ENCODE results near the gene KCNN3. TPM values are rescaled to one million over a fixed set of nuclear protein-coding genes. Genes with fewer than 3 reads are reported as not detected.

Gene KCNN3
- total RNA-seq, 5 donors from 2014 or later (not counting 1 experiment from before 2014, with no cell fraction given), result 0.03 to 0.23 (median 0.18) TPM

DNA sequence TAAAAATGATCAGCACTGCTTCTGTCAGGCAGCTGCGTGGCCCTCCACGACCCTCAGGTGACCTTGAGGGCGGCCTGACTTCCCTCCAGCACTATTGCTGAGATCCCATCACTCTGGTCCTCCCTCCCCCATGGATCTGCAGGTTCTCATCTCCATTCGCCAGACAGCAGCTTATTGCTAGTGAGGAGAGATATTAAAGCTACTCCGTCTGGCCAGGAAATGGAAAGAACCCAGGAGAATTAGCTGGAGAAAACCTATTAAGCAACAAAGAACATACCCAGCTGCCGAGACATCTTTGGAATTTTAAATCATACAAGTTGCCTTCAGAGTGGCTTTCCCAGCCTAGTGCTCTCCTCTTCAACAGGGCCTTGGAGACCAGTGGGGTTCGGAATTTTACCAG is 25.7 kb upstream of the KCNN3 start:
- ATAC-seq (replicated peaks in 1 of 4) (no peak), DNase-seq (no peak)
- no peak overlapping the region for H3K4me3 Mint-ChIP-seq
- no peak overlapping the region for H3K27ac Mint-ChIP-seq
- Histone ChIP-seq H3K36me3 (ENCODE audit: control insufficient read depth in 2 of 2, extremely low read depth in 1 of 2, insufficient read depth in 1 of 2, low read length in 1 of 2) (no peaks in the 10 kb centered on the region), H3K9me3 (no peaks in the 10 kb centered on the region), H3K27ac (ENCODE audit: low read length) (no peak overlapping the region), H3K4me1 (ENCODE audit: control insufficient read depth in 1 of 2, extremely low read depth in 1 of 2, insufficient read depth in 2 of 2, low read length in 2 of 2) (no peaks in the 10 kb centered on the region), H3K4me3 (ENCODE audit: control insufficient read depth in 1 of 2, extremely low read depth in 1 of 2, low read length in 1 of 2) (no peak overlapping the region), H3K27me3 (replicated peaks in 1 of 2; ENCODE audit: control insufficient read depth in 2 of 2, extremely low read depth in 1 of 2, insufficient read depth in 2 of 2, low read length in 1 of 2) (peaks cover 0 to 13% of the 10 kb centered on the region in 2 experiments)
- POLR2A ChIA-PET, result no interaction called here
- no peaks in the 10 kb centered on the region for H3K36me3 Mint-ChIP-seq
- H3K27me3 Mint-ChIP-seq, result no peaks in the 10 kb centered on the region
- WGBS (ENCODE audit: insufficient coverage), result 86% methylated on average over 2 of the region's 7 CpGs
- no peaks in the 10 kb centered on the region for H3K9me3 Mint-ChIP-seq
- H3K4me1 Mint-ChIP-seq, result peaks cover 0 to 7% (median 0%) of the 10 kb centered on the region in 3 donors
- CTCF ChIA-PET, result interaction anchor here in 1 of 2 donors (0.6 kb wide), 1 partner anchor 194 kb away, joined by 4 read pairs; no protein-coding TSS in a partner anchor

DNA sequence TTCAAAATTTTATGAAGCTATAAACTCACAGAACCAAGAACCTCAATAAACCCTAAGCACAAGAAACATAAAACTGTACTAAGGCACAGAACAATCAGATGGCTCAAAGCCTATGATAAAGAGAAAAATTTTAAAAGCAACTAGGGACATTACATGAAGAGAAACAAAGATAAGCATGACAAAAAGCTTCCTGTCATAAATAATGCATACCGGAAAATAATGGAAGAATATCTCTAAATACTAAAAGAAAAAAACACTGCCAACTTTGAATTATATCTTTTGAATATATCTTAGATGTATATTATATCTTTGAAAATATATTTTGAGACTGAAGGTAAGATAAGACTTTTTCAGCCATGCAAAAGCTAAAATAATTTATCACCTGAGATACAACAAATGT is 21.4 kb upstream of the KCNN3 start:
- Mint-ChIP-seq H3K4me3 (no peak overlapping the region), H3K27me3 (no peaks in the 10 kb centered on the region), H3K27ac (no peak overlapping the region), H3K4me1 (peaks cover 0 to 7% (median 0%) of the 10 kb centered on the region in 3 donors), H3K9me3 (no peaks in the 10 kb centered on the region), H3K36me3 (no peaks in the 10 kb centered on the region)
- H3K4me1 ChIP-seq (ENCODE audit: control insufficient read depth in 1 of 2, extremely low read depth in 1 of 2, insufficient read depth in 2 of 2, low read length in 2 of 2), result no peaks in the 10 kb centered on the region
- no peak for ATAC-seq (replicated peaks in 1 of 4)
- ChIA-PET CTCF (interaction anchor here (1.2 to 1.4 kb wide), 2 partner anchors 9 to 13 kb away, joined by 3 to 7 read pairs; no protein-coding TSS in a partner anchor), POLR2A (no interaction called here)
- H3K4me3 ChIP-seq (ENCODE audit: control insufficient read depth in 1 of 2, extremely low read depth in 1 of 2, low read length in 1 of 2), result no peak overlapping the region
- H3K27ac ChIP-seq (ENCODE audit: low read length), result no peak overlapping the region
- H3K36me3 ChIP-seq (ENCODE audit: control insufficient read depth in 2 of 2, extremely low read depth in 1 of 2, insufficient read depth in 1 of 2, low read length in 1 of 2), result no peaks in the 10 kb centered on the region
- H3K27me3 ChIP-seq (replicated peaks in 1 of 2; ENCODE audit: control insufficient read depth in 2 of 2, extremely low read depth in 1 of 2, insufficient read depth in 2 of 2, low read length in 1 of 2), result peaks cover 0 to 7% of the 10 kb centered on the region in 2 experiments
- no CpG with 5 or more reads among the region's 1 CpG for WGBS (ENCODE audit: insufficient coverage)
- no peak for DNase-seq
- H3K9me3 ChIP-seq, result no peaks in the 10 kb centered on the region

DNA sequence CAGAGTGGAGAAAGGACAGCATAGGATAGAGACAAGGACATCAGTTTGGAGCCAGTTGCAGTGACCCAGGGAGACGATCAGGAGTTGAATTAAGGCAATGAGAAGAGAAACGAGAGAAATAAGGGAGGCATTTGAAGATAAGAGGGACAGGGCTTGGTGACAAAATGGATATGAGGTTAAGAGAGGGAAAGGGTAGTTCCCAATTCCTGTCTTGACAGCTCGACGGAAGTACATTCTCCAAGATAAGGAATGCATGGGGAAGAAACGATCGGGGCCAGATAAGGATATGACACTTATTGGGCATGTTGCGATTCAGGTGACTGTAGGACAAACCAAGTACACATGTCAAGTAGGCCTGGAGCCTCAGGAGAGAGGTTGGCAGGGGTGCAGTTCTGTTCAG is 18.7 kb upstream of the KCNN3 start:
- Mint-ChIP-seq H3K36me3 (no peaks in the 10 kb centered on the region), H3K27ac (no peak overlapping the region), H3K27me3 (no peaks in the 10 kb centered on the region), H3K9me3 (no peaks in the 10 kb centered on the region), H3K4me1 (peaks cover 0 to 10% (median 0%) of the 10 kb centered on the region in 3 donors), H3K4me3 (no peak overlapping the region)
- WGBS (ENCODE audit: insufficient coverage), result 89% methylated on average over 7 of the region's 7 CpGs
- no peak for ATAC-seq (replicated peaks in 1 of 4)
- Histone ChIP-seq H3K4me3 (ENCODE audit: control insufficient read depth in 1 of 2, extremely low read depth in 1 of 2, low read length in 1 of 2) (no peak overlapping the region), H3K9me3 (no peaks in the 10 kb centered on the region), H3K27me3 (replicated peaks in 1 of 2; ENCODE audit: control insufficient read depth in 2 of 2, extremely low read depth in 1 of 2, insufficient read depth in 2 of 2, low read length in 1 of 2) (peaks cover 0 to 9% of the 10 kb centered on the region in 2 experiments), H3K4me1 (ENCODE audit: control insufficient read depth in 1 of 2, extremely low read depth in 1 of 2, insufficient read depth in 2 of 2, low read length in 2 of 2) (no peaks in the 10 kb centered on the region), H3K27ac (ENCODE audit: low read length) (no peak overlapping the region), H3K36me3 (ENCODE audit: control insufficient read depth in 2 of 2, extremely low read depth in 1 of 2, insufficient read depth in 1 of 2, low read length in 1 of 2) (no peaks in the 10 kb centered on the region)
- ChIA-PET POLR2A (no interaction called here), CTCF (no interaction called here)
- no peak for DNase-seq

DNA sequence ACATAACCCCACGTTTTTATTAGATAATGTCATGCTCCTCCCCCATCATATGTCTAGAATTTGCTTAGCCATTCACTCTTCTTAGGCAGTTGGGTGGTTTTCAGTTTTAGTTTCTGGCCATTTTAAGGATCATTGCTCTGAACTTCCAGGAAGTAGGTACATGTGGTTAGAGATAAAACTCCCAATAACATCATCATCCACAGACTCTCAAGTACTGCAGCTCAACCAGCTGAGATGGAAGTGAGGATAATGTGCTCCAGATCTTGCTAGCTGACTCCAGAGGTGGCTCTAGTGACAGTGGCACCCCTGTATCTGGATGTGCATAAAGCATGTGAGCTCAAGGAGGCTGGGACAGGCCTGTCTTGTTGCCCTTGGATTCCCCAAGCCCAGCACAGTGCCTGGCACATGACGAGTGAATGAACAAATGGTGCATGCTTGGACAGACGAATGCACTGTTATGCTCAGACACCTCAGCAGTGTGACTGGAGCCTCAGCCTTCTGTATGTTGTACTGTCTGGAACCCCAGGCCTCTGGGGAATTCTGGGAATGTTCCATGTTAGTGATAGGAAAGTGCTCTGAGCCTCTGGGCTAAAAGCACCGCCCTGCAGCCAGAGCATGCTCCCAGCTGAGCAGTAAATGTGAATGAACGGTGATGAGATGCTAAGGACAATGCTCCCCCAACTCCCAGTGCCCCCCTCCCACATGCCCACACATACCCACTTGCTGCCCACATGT is 16.4 kb upstream of the KCNN3 start:
- no peaks in the 10 kb centered on the region for H3K9me3 ChIP-seq
- WGBS (ENCODE audit: insufficient coverage), result 90% methylated on average over 2 of the region's 5 CpGs
- CTCF ChIA-PET, result no interaction called here
- peaks cover 0 to 4% (median 0%) of the 10 kb centered on the region in 3 donors for H3K4me1 Mint-ChIP-seq
- H3K27me3 Mint-ChIP-seq, result no peaks in the 10 kb centered on the region
- DNase-seq (no peak), ATAC-seq (replicated peaks in 1 of 4) (no peak)
- H3K4me1 ChIP-seq (ENCODE audit: control insufficient read depth in 1 of 2, extremely low read depth in 1 of 2, insufficient read depth in 2 of 2, low read length in 2 of 2), result no peaks in the 10 kb centered on the region
- H3K36me3 Mint-ChIP-seq, result no peaks in the 10 kb centered on the region
- peaks cover 0 to 14% of the 10 kb centered on the region in 2 experiments for H3K27me3 ChIP-seq (replicated peaks in 1 of 2; ENCODE audit: control insufficient read depth in 2 of 2, extremely low read depth in 1 of 2, insufficient read depth in 2 of 2, low read length in 1 of 2)
- no peaks in the 10 kb centered on the region for H3K36me3 ChIP-seq (ENCODE audit: control insufficient read depth in 2 of 2, extremely low read depth in 1 of 2, insufficient read depth in 1 of 2, low read length in 1 of 2)
- H3K4me3 Mint-ChIP-seq, result no peak overlapping the region
- H3K4me3 ChIP-seq (ENCODE audit: control insufficient read depth in 1 of 2, extremely low read depth in 1 of 2, low read length in 1 of 2), result no peak overlapping the region
- POLR2A ChIA-PET, result no interaction called here
- no peak overlapping the region for H3K27ac Mint-ChIP-seq
- H3K27ac ChIP-seq (ENCODE audit: low read length), result no peak overlapping the region
- no peaks in the 10 kb centered on the region for H3K9me3 Mint-ChIP-seq

DNA sequence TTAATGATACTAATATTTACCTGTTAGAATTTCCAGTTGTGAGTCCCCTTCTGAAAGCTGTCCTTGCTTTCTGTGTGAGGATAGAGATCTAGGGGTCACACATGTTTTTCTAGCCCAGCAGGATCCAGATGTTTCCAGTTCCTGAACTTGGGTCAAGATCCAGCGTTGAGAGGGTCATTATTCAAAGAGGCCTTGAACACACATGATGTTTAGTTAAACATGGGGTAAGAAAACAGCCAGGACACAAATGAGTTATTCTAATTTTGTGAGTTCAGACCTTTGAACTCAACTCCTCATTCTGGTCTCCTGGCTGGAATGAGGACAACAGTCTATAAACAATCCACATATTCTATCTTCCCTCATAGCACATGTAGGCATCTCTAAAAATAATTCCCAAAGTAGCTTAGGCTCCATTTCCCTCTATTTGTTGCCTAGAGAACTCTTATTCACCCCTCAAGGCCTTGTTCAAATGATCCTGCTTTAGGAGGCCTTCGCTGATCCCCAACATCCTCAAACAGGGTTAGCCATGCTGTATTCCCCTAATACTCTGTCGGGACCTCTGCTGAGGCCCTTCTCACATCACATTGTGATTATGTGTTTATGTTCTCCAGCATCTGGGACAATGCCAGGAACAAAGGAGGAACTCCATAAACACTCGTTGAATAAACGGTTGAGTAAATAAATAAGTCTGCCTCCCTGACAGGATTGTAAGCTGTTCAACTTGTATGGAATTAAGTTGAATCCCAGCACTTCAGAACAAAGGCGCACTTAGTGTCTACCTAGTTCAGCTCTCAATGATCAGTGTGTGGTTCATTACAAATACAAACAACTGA is 15.0 kb upstream of the KCNN3 start:
- POLR2A ChIA-PET, result interaction anchor here (0.6 to 0.7 kb wide), 2 partner anchors 223 to 598 kb away, joined by 5 to 7 read pairs; no protein-coding TSS in a partner anchor
- DNase-seq (no peak), ATAC-seq (replicated peaks in 1 of 4) (no peak)
- Histone ChIP-seq H3K27me3 (replicated peaks in 1 of 2; ENCODE audit: control insufficient read depth in 2 of 2, extremely low read depth in 1 of 2, insufficient read depth in 2 of 2, low read length in 1 of 2) (peaks cover 0 to 14% of the 10 kb centered on the region in 2 experiments), H3K4me1 (ENCODE audit: control insufficient read depth in 1 of 2, extremely low read depth in 1 of 2, insufficient read depth in 2 of 2, low read length in 2 of 2) (no peaks in the 10 kb centered on the region), H3K4me3 (ENCODE audit: control insufficient read depth in 1 of 2, extremely low read depth in 1 of 2, low read length in 1 of 2) (no peak overlapping the region), H3K27ac (ENCODE audit: low read length) (no peak overlapping the region), H3K36me3 (ENCODE audit: control insufficient read depth in 2 of 2, extremely low read depth in 1 of 2, insufficient read depth in 1 of 2, low read length in 1 of 2) (no peaks in the 10 kb centered on the region), H3K9me3 (no peaks in the 10 kb centered on the region)
- H3K4me1 Mint-ChIP-seq, result peaks cover 0 to 4% (median 0%) of the 10 kb centered on the region in 3 donors
- no peak overlapping the region for H3K4me3 Mint-ChIP-seq
- CTCF ChIA-PET, result interaction anchor here in 1 of 2 donors (0.6 kb wide), 1 partner anchor 109 kb away, joined by 5 read pairs; no protein-coding TSS in a partner anchor
- H3K9me3 Mint-ChIP-seq, result no peaks in the 10 kb centered on the region
- H3K36me3 Mint-ChIP-seq, result no peaks in the 10 kb centered on the region
- no peaks in the 10 kb centered on the region for H3K27me3 Mint-ChIP-seq
- 60% methylated on average over 1 of the region's 6 CpGs for WGBS (ENCODE audit: insufficient coverage)
- no peak overlapping the region for H3K27ac Mint-ChIP-seq

DNA sequence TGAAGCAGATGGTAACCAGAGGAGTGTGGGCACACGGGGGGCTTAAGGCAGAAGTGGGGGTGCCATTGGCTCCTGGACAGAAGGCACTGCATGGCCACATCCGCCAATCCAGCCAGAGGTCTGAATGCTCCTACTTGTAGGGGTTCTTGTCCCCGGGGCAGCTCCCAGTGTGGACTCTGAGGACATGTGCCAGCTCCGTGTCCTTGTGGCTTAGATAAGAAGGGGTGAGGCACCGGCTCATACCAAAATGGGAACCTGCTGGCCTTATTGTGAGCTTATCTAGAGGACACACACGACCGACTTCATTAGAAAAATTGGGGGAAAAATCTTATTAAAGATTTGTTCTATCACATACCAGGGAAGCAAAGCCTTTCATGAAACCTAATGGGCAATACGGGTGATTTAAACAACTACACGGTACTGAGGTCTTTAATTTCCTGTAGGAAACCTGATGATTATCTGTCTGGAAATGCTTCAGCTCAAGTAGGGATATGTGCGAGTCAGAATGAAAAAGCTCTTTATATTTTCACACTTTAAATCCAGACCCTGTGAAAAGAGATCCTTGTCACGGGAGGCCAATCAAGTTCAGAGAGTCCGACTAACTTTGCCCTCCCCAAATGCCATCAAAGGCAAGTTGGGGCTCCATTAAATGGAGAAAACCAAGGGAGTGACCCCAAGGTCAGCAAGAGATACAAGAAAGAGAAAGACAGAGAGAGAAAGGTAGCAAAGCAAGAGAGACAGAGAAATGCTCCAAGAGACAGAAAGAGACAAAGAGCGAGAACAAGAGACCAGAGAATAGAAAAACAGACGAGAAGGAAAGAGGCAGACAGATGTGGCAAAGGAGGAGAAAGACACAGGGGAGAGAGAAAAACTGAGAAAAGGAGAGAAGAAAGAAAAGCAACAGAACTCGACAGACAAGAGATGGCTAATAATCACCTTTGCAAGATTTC is 14.1 kb upstream of the KCNN3 start:
- Histone ChIP-seq H3K27ac (ENCODE audit: low read length) (no peak overlapping the region), H3K27me3 (replicated peaks in 1 of 2; ENCODE audit: control insufficient read depth in 2 of 2, extremely low read depth in 1 of 2, insufficient read depth in 2 of 2, low read length in 1 of 2) (peaks cover 0 to 20% of the 10 kb centered on the region in 2 experiments), H3K4me3 (ENCODE audit: control insufficient read depth in 1 of 2, extremely low read depth in 1 of 2, low read length in 1 of 2) (no peak overlapping the region), H3K4me1 (ENCODE audit: control insufficient read depth in 1 of 2, extremely low read depth in 1 of 2, insufficient read depth in 2 of 2, low read length in 2 of 2) (no peaks in the 10 kb centered on the region), H3K9me3 (no peaks in the 10 kb centered on the region), H3K36me3 (ENCODE audit: control insufficient read depth in 2 of 2, extremely low read depth in 1 of 2, insufficient read depth in 1 of 2, low read length in 1 of 2) (no peaks in the 10 kb centered on the region)
- ChIA-PET POLR2A (no interaction called here), CTCF (no interaction called here)
- DNase-seq (no peak), ATAC-seq (replicated peaks in 1 of 4) (no peak)
- H3K4me3 Mint-ChIP-seq, result no peak overlapping the region
- H3K4me1 Mint-ChIP-seq, result peaks cover 0 to 4% (median 0%) of the 10 kb centered on the region in 3 donors
- 42% methylated on average over 3 of the region's 15 CpGs for WGBS (ENCODE audit: insufficient coverage)
- no peaks in the 10 kb centered on the region for H3K9me3 Mint-ChIP-seq
- no peak overlapping the region for H3K27ac Mint-ChIP-seq
- H3K36me3 Mint-ChIP-seq, result no peaks in the 10 kb centered on the region
- H3K27me3 Mint-ChIP-seq, result no peaks in the 10 kb centered on the region
